GM19397 (cell line): Measurements from ENCODE around the gene FYCO1.

Source experiments
- ATAC-seq: cut with Tn5 transposase; IDR thresholded peaks from one replicate; pipeline ENCODE4 v1.9.1; 2021; ENCODE audit warnings: mild to moderate bottlenecking, moderate library complexity; ENCODE audit not compliant: unreplicated experiment

FYCO1 gene

DNA sequence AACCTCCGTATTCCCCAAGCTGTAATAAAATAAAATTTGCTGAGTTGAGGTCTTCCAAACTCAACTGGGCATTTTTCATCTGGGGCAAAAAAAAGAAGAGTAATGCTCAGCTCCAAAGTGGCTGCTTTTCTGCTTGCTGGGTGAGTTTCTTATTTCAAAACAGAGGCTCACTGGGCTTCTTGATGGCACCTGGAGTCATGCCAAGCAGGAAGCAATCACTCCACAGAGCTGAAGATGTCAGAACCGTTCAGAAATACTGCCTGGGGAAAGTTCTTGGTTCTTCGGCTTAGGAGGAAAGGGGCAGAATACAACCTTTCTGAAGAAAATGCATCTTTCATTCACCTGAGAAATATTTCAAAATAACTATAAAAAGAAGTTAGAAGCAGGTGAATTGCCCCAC is 105.2 kb downstream of the FYCO1 start:
- no peak for ATAC-seq

DNA sequence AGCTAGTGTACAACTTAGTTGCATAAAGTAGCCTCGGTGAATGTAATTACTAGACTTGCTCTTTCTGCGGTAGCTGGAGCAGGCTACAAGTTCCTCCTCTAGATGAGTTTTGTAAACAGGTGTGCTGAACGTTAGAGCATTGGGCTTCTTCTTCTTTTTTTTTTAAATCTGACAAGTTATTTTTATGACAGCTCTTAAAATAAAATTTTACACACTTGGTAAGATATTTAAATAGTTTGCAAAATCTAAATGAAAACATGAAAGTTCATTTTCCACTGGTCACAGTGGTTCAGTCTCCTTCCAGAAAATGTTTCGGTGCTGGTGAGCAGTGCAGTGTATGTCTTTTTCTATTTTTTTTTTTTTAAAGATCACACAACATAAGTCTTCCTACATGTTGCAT is 106.3 kb downstream of the FYCO1 start:
- no peak for ATAC-seq

DNA sequence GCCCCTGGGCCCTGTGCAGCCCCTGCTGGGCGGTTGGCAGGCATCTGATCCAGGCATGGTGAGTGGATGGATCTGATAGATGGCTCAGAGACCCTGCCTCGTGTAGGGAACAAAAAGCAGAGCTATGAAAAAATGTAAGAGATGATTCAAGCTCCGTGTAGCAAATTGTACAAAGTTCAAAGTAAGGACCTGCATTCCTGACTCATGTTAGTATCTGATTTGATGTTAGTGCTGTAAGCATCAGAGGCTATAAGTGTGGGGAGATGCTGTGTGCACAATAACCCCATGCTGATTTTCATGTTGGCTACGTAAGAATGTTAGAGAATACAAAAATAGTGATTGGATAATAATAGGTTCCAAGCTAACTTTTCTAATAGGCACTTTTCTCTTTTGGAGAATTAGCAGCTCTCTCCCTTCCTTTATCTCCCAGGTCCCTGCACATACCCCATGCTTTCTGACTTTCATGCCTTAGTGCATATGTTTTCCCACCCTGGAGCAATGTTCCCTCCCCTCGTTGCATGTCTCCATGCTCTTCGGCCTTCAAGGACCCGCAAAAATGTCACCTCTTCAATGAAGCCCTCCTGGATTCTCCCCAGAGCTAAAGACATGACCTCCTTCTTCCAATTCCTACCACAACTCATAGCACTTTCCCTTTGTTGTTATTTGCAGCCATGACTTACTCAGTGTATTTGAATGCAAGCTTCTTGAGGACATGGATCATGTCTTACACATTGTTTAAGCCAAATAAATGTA is 107.7 kb downstream of the FYCO1 start:
- ATAC-seq, result no peak

DNA sequence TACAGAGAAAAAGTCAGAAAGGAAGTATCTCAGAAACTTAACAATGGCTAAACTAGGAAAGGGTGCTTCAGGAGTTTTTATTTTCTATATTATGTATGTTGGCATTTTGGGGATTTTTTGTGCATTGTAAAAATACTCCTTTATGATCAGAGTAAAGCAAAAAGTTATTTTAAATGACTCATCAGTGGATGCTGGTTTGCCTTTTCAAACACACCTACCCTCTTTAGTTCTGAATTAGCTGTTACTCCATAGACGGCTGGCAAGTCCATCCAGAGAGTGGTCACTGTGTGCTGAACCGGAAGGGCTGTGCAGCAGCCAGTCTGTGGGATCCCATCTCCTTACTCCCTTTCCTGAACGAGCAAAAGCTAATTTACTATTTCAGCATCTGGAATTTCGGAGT is 108.3 kb downstream of the FYCO1 start:
- no peak for ATAC-seq

DNA sequence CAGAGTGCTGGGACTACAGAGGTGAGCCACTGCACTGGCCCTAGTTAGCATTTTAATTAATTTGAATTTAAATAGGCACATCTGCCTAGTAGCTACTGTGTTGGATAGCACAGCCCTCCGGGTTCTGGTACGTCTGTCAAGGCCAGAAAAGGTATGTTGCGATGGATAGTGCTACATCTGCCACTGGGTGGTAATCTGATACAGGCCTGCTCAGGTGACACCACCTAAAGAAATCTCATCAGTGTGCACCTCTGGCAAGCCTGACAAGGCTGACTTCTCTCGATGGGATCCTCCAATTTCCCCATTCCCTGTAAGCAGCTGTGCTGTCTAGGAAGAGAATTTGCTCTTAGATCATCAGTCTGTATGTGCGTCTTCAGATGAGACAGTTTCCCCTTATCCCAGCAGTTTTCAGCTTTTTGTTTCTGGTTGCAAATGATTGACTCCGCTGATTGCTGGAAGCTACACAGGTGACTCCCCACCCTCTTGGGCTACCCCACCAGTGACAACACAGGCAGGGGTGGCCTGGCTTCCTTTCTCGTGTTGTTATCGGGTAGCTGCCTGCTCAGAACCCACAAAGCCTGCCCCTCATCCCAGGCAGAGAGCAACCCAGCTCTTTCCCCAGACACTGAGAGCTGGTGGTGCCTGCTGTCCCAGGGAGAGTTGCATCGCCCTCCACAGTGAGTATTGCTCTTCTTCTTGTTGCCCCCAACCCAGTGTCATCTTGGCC is 109.5 kb downstream of the FYCO1 start, which contains the start of gene CCR9:
Gene CCR9, plus strand, starts transcription at position 565 of the 727 bp plus-strand sequence. CDS start 8,391 bp downstream, outside the sequence.
- no peak for ATAC-seq

DNA sequence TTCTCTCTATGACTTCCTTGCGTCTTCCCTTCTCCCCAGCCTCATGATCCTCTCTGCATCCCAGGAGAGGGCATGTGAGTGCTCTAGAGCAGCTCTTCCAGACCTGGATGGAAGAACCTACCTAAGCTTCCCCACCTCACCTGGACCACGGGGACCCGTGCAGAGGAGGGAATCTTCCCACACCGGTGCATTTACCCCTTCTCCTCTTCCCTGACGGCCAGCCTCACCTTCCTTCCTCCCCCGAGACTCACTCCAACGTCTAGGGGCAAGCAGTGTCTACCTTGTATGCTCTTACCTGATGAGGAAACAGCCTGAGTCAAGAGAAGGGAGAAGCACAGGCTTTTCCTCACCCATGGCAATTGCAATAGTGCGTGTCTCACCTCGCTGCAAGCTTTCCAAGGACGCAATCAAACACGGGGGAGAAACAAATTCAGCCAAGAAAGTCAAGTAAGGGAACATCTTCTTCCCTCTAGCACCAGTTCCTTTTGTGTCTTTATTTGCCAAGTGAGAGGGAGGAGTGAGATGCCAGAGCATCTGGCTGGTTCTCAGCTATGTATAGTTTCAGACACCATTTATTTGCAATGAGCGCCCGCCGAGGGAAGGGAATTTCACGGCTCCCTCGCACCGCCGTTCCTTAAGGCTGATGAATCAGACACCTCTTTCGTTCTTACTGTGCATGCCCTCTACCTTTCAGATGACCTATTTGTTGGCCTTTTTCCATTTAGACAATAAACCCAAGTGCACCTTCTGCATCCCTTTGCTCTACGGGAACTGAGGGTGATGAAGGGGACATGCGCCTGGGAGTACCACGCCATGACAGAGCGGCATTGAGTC is 111.0 kb downstream of the FYCO1 start:
- no peak for ATAC-seq

DNA sequence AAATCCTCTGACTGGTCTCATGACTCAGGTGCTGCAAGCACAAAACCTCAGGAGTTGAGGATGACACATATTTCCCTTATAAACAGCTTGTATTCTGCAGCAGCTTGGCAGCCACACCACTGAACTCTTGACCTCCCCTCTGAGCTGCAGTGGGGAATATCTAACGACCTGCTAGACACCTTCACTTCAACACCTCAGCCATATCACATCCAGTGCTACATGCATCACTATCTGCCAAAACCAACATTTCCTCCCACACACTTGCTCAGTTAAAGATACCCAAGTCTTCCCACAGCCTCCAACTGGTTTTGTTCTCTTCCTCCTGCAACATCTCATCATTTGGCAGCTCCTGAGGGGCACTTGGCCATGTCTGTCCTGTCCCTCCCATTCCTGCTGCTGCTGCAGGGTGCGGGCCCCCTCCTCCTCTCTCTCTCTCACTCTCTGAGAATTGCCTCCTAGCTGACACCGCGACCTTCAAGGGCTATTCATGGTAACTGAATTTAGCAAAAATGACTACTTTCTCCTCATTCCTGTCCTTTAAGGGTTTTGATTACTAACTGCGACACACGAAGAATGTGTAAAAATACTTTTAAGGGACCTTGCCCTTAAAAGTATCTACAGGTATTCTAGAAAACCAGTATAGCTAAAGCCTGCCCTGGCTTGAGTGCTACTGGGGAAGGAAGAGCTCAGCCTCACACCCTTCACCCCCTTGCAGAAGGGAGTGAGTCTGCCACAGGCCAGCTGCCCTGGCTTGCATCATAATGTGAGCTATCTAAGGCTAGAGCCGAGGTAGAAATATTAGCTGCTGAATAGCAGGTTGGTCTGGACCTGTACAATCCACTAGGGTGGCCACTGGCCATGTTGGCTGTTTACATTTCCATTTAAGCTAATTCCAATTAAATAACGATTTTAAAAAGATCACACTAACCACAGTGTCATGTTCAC is 114.3 kb downstream of the FYCO1 start:
- no peak for ATAC-seq

DNA sequence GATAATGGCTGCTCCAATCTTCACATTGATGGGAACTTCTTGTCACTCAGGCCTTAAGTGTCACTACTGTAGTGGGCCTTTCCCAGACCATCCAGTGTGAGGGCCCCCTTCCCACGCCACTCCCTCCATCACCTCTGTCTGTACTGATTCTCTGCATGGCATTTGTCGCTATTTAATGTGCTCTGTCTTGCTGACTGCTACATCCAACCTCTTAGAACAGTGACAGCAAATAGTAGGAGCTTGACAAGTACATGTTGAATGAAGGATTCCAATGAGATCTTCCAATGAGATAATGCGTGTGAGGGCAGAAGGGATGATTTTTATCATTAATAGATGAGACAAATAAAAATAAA is 114.9 kb downstream of the FYCO1 start:
- no peak for ATAC-seq

DNA sequence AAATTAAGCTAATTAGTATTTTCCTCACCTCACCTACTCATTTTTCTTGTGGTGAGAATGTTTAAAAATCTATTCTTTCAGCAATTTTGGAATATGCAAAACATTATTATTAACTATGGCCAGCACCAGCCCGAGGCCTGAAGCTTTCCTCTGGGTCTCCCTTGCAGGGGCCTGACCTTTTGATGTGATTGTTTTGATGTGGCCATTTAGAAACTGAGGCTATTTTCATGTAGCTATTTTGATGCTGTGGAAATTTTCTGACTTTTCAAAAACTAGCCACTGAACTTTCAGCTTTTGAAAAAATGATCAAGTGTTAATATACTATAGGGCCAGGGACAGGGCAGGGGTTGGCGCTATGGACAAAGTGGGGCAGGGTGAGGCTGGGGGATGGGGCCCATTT is 117.5 kb downstream of the FYCO1 start:
- ATAC-seq, result no peak

DNA sequence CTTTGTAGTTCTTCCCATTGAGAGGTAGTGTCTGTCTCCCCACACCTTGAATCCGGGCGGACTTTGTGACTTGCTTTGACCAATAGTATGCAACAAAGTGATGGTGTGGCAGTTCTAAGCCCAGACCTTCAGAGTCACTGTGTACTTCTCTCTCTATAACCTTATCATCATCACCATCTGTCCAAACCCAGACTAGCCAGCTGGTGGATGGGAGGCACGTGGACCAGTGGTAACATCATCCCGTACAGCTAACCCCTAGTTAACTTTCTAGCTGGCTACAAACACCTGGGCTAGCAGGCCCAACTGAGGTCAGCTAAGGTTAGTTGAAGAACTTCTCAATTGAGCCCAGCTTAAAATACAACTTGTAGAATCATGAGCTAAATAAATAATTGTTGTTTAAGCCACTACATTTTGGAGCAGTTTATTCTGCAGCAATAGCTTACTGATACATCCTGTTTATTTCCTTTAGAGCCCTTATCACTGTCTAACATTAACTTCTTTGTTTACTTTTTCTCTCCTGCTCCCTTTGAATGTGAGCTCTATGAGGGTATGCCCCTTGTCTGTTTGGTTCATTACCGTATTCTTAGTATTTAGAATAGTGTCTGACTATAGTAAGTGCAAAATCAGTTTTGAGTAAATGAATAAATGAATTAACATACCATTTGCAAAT is 120.8 kb downstream of the FYCO1 start:
- no peak for ATAC-seq

DNA sequence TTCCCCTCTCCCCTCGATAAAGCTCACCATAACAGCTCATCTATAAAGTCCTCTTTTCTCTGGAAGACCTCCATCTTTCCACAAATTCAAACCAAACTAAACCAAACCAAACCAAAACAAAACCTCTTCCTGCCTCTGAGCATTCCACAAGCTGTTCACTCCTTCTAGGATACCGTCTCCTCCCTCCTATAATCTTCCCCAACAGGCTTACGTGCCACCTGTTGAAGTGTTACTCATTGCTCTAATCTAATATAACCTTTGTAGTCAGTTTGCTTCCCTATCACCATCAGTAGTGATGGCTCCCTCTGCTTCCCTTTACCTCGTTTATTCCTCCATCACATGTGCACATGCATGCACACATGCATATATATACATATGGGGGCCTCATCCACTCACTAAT is 122.0 kb downstream of the FYCO1 start:
- no peak for ATAC-seq

DNA sequence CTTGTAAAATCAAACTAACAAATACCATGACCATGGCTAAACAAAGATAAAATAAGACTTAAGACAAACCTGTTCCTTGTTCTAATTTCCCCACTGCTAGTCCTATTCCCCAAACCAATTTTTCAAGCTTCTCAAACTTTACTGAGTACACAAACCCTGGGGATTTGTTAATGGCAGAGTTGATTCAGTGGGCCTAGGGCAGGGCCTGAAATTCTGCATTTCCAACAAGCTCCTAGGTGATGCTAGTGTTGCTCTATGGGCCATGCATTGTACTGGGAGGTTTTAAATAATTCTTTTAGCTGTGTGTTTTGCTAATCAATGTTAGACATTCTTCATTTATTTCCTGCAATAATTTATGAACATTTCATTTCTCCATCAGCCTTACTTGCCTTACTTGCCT is 122.6 kb downstream of the FYCO1 start:
- ATAC-seq, result no peak

DNA sequence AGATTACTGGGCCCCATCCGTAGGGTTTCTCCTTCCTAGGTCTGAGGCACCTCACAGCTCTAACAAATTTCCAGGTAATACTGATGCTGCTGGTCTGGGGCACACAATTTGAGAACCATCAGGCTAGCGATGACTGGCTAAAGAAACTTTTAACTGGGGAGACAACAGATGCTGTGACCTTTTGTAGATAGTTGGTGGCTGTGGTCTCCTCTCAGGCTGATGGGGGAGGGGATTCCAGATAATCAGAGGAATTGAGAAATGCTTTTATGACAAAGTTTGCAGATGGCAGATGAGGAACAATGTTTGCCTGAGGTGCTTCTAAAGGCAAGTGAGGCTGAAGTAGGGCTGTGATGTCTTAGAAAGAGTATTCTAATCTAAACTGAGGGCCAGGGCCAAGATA is 123.1 kb downstream of the FYCO1 start:
- ATAC-seq, result no peak

DNA sequence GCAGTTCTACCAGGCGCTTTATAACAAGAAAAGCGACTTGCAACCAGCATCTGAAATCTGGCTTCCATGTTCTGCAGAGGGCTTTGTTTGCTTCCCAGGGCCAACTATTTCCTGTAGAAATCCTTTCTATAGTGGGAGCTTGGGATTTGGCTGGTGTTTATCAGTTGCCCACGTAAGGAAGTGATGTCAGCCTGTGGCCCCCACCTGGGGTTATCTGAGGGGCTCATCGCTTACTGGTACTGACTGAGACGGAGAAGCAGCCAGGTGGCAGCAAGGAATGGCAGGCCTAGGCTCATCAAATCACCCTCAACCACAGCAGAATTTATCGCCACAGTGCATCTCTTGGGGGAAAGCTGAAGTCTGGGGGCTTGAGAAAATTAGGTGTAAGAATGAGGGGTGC is 123.8 kb downstream of the FYCO1 start:
- ATAC-seq, result no peak

DNA sequence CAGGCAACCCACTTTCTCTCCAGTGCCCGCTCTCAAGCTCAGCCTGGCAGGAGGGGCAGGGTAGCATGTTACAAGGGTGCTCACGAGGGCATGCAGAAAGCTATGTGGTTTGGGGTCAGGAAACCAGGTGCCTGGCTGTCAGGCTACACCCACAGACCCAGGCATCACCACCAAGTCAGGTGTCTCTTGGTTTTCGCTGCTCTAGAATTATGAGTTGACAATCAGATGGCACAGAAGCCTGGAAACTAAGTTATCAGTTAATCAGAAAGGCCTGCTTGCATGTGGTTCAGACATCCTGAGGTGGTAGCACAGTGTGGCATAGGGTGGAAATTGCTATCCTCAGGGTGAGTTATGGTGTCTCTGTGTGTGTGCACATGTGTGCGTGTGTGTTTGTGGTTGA is 125.5 kb downstream of the FYCO1 start:
- ATAC-seq, result no peak

DNA sequence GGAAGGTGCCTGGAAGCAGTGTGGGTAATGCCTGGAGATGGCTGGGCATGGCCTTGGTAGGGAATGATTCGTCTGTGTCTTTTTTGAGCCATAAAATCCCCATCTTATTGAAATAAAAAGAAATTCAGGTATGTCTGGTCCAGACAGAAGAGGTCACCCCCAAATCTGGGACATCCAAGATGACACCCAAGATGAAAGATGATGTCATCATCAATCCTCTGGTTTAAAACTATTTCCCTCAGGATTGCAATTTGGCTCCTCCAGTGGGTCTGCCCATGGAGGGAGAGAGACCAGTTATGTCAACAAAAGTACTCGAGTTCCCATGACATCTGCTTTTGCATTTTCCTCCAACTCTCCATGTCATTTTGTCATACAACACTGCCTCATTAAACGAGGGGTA is 126.0 kb downstream of the FYCO1 start:
- no peak for ATAC-seq

DNA sequence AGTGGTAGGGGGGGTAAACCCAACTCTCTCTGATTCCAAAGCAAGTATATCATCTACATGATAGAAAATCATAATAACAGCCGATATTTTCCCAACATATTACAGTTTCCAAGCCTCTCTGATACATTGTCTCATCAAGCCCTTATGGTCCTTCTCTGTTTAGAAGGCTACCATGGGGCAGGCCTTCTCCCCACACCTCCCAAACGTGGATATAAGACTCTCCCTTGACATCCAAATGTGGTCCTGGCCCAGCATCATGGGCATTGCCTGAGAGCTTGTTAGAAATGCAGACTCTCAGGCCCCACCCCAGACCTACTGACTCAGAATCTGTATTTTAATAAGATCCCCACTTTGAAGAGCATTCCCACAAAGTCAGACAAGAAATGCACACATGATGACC is 127.0 kb downstream of the FYCO1 start:
- ATAC-seq, result no peak

DNA sequence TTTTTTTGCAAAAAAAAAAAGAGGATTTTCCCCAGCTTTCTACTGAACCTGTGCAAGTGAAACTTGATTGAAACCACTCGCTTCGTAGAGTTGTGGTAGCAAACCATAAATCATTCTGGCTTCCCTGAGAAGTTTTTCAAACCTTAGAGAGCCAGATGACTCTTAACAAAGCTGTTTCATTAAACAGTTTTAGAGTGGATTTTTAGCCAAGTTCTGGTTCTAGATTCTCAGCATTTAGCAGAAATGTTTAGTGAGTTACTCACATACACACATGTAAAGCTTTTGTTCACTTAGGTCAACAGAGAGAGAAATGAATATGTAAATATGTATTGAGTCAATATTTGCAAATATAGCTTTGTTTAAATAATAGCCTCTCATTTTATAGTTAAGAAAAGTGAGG is 127.4 kb downstream of the FYCO1 start:
- ATAC-seq, result no peak
